ENCODE data around the gene CWC27.

GRCh38 chr5:64925123-64925522 is 156.4 kb downstream of the CWC27 start:
- TF ChIP-seq CTCF (IDR thresholded peaks at IDR 0.05) (no peak), POLR2A (IDR thresholded peaks at IDR 0.05) (no peak)

Data from testis (tissue), 2 donors.